SK-N-SH treated with all-trans-retinoic acid at 6 μM for 48 hours (cell line): ENCODE results near the gene RNF135.
A peak's percentile ranks its signal among the peaks of the same experiment; 100 is the strongest.

Experiments used
- ATAC-seq: fragments of 200-7000 bp; cut with Tn5 transposase; 3 replicates; pipeline ENCODE4 v1.9.1; 2020; ENCODE audit warnings: mild to moderate bottlenecking, moderate library complexity
- ARNTL ChIP-seq: fragments of 450-650 bp; formaldehyde crosslinking; IDR thresholded peaks from 2 replicates; pipeline ENCODE4 v1.5.0; 2020; ENCODE audit warnings: low read depth, mild to moderate bottlenecking, moderate library complexity, borderline replicate concordance
- BACH2 ChIP-seq: fragments of 250-450 bp; sonication (Bioruptor Pico); IDR thresholded peaks from 2 replicates; pipeline ENCODE4 v1.9.0; 2021; ENCODE audit warnings: mild to moderate bottlenecking, borderline replicate concordance
- CSDC2 ChIP-seq: fragments of 250-450 bp; sonication (Bioruptor Pico); IDR thresholded peaks from 2 replicates; pipeline ENCODE4 v1.5.0; 2020; ENCODE audit warnings: mild to moderate bottlenecking, moderate library complexity
- ESRRG ChIP-seq: fragments of 250-450 bp; sonication (Bioruptor Pico); IDR thresholded peaks from 2 replicates; pipeline ENCODE4 v1.6.1; 2021; ENCODE audit warnings: mild to moderate bottlenecking
- GLIS3 ChIP-seq: fragments of 250-450 bp; sonication (Bioruptor Pico); IDR thresholded peaks from 2 replicates; pipeline ENCODE4 v1.5.0; 2020; ENCODE audit warnings: mild to moderate bottlenecking, moderate library complexity
- OSR1 ChIP-seq: fragments of 250-450 bp; sonication (Bioruptor Pico); IDR thresholded peaks from 2 replicates; pipeline ENCODE4 v1.8.0; 2022; ENCODE audit warnings: moderate library complexity, mild to moderate bottlenecking, inconsistent platforms
- PPARA ChIP-seq: fragments of 250-450 bp; sonication (Bioruptor Pico); IDR thresholded peaks from 2 replicates; pipeline ENCODE4 v1.5.0; 2020; ENCODE audit warnings: mild to moderate bottlenecking, borderline replicate concordance
- RARB ChIP-seq: fragments of 250-450 bp; sonication (Bioruptor Pico); IDR thresholded peaks from 2 replicates; pipeline ENCODE4 v1.8.0; 2021; ENCODE audit warnings: mild to moderate bottlenecking, moderate library complexity
- SNAI2 ChIP-seq: fragments of 250-450 bp; sonication (Bioruptor Pico); IDR thresholded peaks from 2 replicates; pipeline ENCODE4 v1.5.0; 2020; ENCODE audit warnings: mild to moderate bottlenecking, moderate library complexity
- TCF4 ChIP-seq: fragments of 250-450 bp; sonication (Bioruptor Pico); IDR thresholded peaks from 2 replicates; pipeline ENCODE4 v1.8.0; 2021; ENCODE audit warnings: mild to moderate bottlenecking, moderate library complexity, borderline replicate concordance
- TOX ChIP-seq: fragments of 250-450 bp; sonication (Bioruptor Pico); IDR thresholded peaks from 2 replicates; pipeline ENCODE4 v1.8.0; 2021; ENCODE audit warnings: mild to moderate bottlenecking, moderate library complexity, borderline replicate concordance
- ZC3H10 ChIP-seq: fragments of 250-450 bp; sonication (Bioruptor Pico); IDR thresholded peaks from 2 replicates; pipeline ENCODE4 v1.5.1; 2021; ENCODE audit warnings: mild to moderate bottlenecking, moderate library complexity
- ZFP3 ChIP-seq: fragments of 250-450 bp; sonication (Bioruptor Pico); IDR thresholded peaks from 2 replicates; pipeline ENCODE4 v1.5.0; 2020; ENCODE audit warnings: mild to moderate bottlenecking, moderate library complexity
- ZNF565 ChIP-seq: fragments of 450-650 bp; formaldehyde crosslinking; conservative IDR thresholded peaks from 2 replicates; pipeline ENCODE4 v1.5.0; 2020; ENCODE audit warnings: low read depth, mild to moderate bottlenecking, moderate library complexity
- ZNF8 ChIP-seq: fragments of 450-650 bp; formaldehyde crosslinking; IDR thresholded peaks from 2 replicates; pipeline ENCODE4 v1.5.0; 2020; ENCODE audit warnings: mild to moderate bottlenecking, moderate library complexity
- TF ChIP-seq, protein P1 (sequence below): fragments of 250-450 bp; sonication (Bioruptor Pico); IDR thresholded peaks from 2 replicates; pipeline ENCODE4 v1.8.0; 2020; ENCODE audit warnings: mild to moderate bottlenecking, moderate library complexity, borderline replicate concordance
- TF ChIP-seq, protein P2 (sequence below): fragments of 250-450 bp; sonication (Bioruptor Pico); IDR thresholded peaks from 2 replicates; pipeline ENCODE4 v1.5.1; 2021; ENCODE audit warnings: mild to moderate bottlenecking, moderate library complexity
- TF ChIP-seq, protein P3 (sequence below): fragments of 250-450 bp; sonication (Bioruptor Pico); IDR thresholded peaks from 2 replicates; pipeline ENCODE4 v1.5.1; 2020; ENCODE audit warnings: low read depth, mild to moderate bottlenecking, moderate library complexity
- TF ChIP-seq, protein P4 (sequence below): fragments of 250-450 bp; sonication (Bioruptor Pico); IDR thresholded peaks from 2 replicates; pipeline ENCODE4 v1.5.0; 2020; ENCODE audit warnings: mild to moderate bottlenecking, moderate library complexity

Gene RNF135

DNA sequence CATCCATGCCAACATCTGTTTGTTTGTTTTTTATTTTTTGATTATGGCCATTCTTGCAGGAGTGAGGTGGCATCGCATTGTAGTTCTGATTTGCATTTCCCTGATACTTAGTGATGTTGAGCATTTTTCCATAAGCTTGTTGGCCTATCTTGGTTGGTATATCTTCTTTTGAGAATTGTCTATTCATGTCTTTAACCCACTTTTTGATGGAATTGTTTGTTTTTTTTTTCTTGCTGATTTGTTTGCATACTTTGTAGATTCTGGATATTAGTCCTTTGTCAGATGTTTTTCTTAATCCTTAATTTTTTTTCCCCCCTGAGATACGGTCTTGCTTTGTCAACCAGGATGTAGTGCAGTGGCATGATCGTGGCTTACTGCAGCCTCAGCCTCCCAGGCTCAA, 43.0 kb downstream of the RNF135 start:
- TF ChIP-seq RARB (CRISPR knock-in tag): no peak
- no peak for TF ChIP-seq ZFP3
- TF ChIP-seq, protein P1, sequence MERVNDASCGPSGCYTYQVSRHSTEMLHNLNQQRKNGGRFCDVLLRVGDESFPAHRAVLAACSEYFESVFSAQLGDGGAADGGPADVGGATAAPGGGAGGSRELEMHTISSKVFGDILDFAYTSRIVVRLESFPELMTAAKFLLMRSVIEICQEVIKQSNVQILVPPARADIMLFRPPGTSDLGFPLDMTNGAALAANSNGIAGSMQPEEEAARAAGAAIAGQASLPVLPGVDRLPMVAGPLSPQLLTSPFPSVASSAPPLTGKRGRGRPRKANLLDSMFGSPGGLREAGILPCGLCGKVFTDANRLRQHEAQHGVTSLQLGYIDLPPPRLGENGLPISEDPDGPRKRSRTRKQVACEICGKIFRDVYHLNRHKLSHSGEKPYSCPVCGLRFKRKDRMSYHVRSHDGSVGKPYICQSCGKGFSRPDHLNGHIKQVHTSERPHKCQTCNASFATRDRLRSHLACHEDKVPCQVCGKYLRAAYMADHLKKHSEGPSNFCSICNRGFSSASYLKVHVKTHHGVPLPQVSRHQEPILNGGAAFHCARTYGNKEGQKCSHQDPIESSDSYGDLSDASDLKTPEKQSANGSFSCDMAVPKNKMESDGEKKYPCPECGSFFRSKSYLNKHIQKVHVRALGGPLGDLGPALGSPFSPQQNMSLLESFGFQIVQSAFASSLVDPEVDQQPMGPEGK: no peak
- TF ChIP-seq ESRRG (CRISPR knock-in tag): no peak
- no peak for TF ChIP-seq ZC3H10
- no peak for TF ChIP-seq PPARA
- TF ChIP-seq, protein P2, sequence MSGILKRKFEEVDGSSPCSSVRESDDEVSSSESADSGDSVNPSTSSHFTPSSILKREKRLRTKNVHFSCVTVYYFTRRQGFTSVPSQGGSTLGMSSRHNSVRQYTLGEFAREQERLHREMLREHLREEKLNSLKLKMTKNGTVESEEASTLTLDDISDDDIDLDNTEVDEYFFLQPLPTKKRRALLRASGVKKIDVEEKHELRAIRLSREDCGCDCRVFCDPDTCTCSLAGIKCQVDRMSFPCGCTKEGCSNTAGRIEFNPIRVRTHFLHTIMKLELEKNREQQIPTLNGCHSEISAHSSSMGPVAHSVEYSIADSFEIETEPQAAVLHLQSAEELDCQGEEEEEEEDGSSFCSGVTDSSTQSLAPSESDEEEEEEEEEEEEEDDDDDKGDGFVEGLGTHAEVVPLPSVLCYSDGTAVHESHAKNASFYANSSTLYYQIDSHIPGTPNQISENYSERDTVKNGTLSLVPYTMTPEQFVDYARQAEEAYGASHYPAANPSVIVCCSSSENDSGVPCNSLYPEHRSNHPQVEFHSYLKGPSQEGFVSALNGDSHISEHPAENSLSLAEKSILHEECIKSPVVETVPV: no peak
- TF ChIP-seq ZNF8 (CRISPR knock-in tag): no peak
- TF ChIP-seq ZNF565 (CRISPR knock-in tag): no peak
- TF ChIP-seq, protein P3, sequence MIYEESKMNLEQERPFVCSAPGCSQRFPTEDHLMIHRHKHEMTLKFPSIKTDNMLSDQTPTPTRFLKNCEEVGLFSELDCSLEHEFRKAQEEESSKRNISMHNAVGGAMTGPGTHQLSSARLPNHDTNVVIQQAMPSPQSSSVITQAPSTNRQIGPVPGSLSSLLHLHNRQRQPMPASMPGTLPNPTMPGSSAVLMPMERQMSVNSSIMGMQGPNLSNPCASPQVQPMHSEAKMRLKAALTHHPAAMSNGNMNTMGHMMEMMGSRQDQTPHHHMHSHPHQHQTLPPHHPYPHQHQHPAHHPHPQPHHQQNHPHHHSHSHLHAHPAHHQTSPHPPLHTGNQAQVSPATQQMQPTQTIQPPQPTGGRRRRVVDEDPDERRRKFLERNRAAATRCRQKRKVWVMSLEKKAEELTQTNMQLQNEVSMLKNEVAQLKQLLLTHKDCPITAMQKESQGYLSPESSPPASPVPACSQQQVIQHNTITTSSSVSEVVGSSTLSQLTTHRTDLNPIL: no peak
- TF ChIP-seq GLIS3 (CRISPR knock-in tag): no peak
- TF ChIP-seq, all 23 proteins: peak for 0
- no peak for ATAC-seq

DNA sequence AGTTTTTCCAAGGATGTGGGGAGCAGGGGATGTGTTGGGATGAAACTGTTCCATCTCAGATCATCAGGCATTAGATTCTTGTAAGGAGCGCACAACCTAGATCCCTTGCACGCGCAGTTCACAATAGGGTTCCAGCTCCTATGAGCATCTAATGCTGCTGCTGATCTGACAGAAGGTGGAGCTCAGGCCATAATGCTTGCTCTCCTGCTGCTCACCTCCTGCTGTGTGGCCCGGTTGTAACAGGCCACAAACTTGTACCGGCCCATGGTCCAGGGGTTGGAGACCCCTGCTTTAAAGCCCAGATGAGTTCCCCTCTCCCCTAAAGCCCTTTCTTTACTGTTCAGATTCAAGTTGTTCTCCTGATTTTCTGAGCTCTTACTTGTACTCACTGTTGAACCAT, 44.8 kb downstream of the RNF135 start:
- peak; percentile 21; the same call in 1 of the 3 replicates for ATAC-seq

DNA sequence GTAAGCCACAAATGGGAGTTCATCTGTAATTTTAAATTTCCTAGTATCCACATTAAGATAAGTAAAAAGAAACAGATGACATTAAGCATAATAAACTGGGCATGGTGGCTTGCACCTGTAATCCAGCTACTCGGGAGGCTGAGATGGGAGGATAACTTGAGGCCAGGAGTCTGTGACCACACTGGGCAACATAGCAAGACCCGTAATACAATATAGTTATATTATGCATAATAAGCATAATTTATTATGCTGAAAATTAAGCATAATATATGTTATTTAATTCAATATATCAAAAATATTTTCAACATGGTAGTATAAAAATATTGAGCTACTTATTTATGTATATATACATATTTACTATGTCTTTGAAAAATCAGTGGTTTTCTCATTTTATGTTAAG, 48.2 kb downstream of the RNF135 start:
- no peak for ATAC-seq
- no peak for TF ChIP-seq CSDC2 (CRISPR knock-in tag)
- TF ChIP-seq, protein P3: no peak
- TF ChIP-seq, protein P4, sequence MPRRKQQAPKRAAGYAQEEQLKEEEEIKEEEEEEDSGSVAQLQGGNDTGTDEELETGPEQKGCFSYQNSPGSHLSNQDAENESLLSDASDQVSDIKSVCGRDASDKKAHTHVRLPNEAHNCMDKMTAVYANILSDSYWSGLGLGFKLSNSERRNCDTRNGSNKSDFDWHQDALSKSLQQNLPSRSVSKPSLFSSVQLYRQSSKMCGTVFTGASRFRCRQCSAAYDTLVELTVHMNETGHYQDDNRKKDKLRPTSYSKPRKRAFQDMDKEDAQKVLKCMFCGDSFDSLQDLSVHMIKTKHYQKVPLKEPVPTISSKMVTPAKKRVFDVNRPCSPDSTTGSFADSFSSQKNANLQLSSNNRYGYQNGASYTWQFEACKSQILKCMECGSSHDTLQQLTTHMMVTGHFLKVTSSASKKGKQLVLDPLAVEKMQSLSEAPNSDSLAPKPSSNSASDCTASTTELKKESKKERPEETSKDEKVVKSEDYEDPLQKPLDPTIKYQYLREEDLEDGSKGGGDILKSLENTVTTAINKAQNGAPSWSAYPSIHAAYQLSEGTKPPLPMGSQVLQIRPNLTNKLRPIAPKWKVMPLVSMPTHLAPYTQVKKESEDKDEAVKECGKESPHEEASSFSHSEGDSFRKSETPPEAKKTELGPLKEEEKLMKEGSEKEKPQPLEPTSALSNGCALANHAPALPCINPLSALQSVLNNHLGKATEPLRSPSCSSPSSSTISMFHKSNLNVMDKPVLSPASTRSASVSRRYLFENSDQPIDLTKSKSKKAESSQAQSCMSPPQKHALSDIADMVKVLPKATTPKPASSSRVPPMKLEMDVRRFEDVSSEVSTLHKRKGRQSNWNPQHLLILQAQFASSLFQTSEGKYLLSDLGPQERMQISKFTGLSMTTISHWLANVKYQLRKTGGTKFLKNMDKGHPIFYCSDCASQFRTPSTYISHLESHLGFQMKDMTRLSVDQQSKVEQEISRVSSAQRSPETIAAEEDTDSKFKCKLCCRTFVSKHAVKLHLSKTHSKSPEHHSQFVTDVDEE (CRISPR knock-in tag): no peak
- no peak for TF ChIP-seq TCF4 (CRISPR knock-in tag)
- no peak for TF ChIP-seq TOX
- no peak for TF ChIP-seq ZNF8 (CRISPR knock-in tag)
- no peak for TF ChIP-seq ARNTL (CRISPR knock-in tag)
- TF ChIP-seq GLIS3 (CRISPR knock-in tag): no peak
- TF ChIP-seq BACH2 (CRISPR knock-in tag): no peak
- TF ChIP-seq OSR1 (CRISPR knock-in tag): no peak
- TF ChIP-seq ZFP3: no peak
- TF ChIP-seq ZNF565 (CRISPR knock-in tag): no peak

More for the DNA sequence above, 44.8 kb downstream of the RNF135 start:
- TF ChIP-seq OSR1 (CRISPR knock-in tag) (no peak), ZNF8 (CRISPR knock-in tag) (no peak), ESRRG (CRISPR knock-in tag) (no peak), SNAI2 (no peak), TCF4 (CRISPR knock-in tag) (no peak)
- TF ChIP-seq, protein P1: no peak
- TF ChIP-seq, protein P4 (CRISPR knock-in tag): no peak
